WTC11 (cell line): Measurements from ENCODE around the gene MAEA. TPM values are rescaled to one million over a fixed set of nuclear protein-coding genes. Genes with fewer than 3 reads are reported as not detected.

Source experiments
- ATAC-seq: fragments of 200-7000 bp; cut with Tn5 transposase; 2 replicates; pipeline ENCODE4 v1.10.0; 2021; ENCODE audit warnings: mild to moderate bottlenecking, moderate library complexity
- CTCF ChIA-PET: fragments of 300-600 bp; sonication (Branson Sonifier 250); formaldehyde crosslinking; loops from one replicate; lab custom pipeline; 2021; ENCODE audit warnings: antibody characterized with exemption; lab: Charles Lee
- POLR2A ChIA-PET: fragments of 350-600 bp; sonication (Branson Sonifier 250); formaldehyde crosslinking; loops from one replicate; lab custom pipeline; 2021; ENCODE audit warnings: antibody characterized with exemption; lab: Charles Lee
- DNase-seq: peaks from one replicate; pipeline ENCODE4 v3.0.0; 2021; ENCODE audit warnings: low spot score
- H3K27ac Mint-ChIP-seq: 2 replicates; pipeline ENCODE4 v1.8.0; 2021; ENCODE audit warnings: mixed read lengths
- H3K27me3 Mint-ChIP-seq: 2 replicates; pipeline ENCODE4 v1.8.0; 2021; ENCODE audit warnings: low read depth, mild to moderate bottlenecking, moderate library complexity, mixed read lengths
- H3K36me3 Mint-ChIP-seq: 2 replicates; pipeline ENCODE4 v1.8.0; 2021; ENCODE audit warnings: mixed read lengths
- H3K4me1 Mint-ChIP-seq: 2 replicates; pipeline ENCODE4 v1.8.0; 2022; ENCODE audit warnings: mixed read lengths
- H3K4me3 Mint-ChIP-seq: 2 replicates; pipeline ENCODE4 v1.8.0; 2021; ENCODE audit warnings: mild to moderate bottlenecking, moderate library complexity, mixed read lengths
- H3K9me3 Mint-ChIP-seq: 2 replicates; pipeline ENCODE4 v1.8.0; 2021; ENCODE audit warnings: mixed read lengths
- ESRRA ChIP-seq: sonication (generic); formaldehyde crosslinking; IDR thresholded peaks from 2 replicates; pipeline ENCODE4 v1.8.1; 2022; ENCODE audit warnings: mild to moderate bottlenecking, missing genetic modification reagents, borderline replicate concordance
- HMGA2 ChIP-seq: fragments of 250-450 bp; sonication (Bioruptor Pico); IDR thresholded peaks from 2 replicates; pipeline ENCODE4 v1.4.0; 2021; ENCODE audit warnings: mild to moderate bottlenecking, moderate library complexity
- KAT7 ChIP-seq: sonication (generic); formaldehyde crosslinking; IDR thresholded peaks from 2 replicates; pipeline ENCODE4 v1.8.1; 2023; ENCODE audit warnings: missing genetic modification reagents, mild to moderate bottlenecking, borderline replicate concordance
- MXD4 ChIP-seq: fragments of 250-450 bp; sonication (Bioruptor Pico); IDR thresholded peaks from 2 replicates; pipeline ENCODE4 v1.8.0; 2021; ENCODE audit warnings: mild to moderate bottlenecking, moderate library complexity, borderline replicate concordance
- MYBL2 ChIP-seq: sonication (generic); formaldehyde crosslinking; IDR thresholded peaks from 2 replicates; pipeline ENCODE4 v1.8.1; 2023; ENCODE audit warnings: mild to moderate bottlenecking, moderate library complexity, missing genetic modification reagents
- RELA ChIP-seq: sonication (generic); formaldehyde crosslinking; IDR thresholded peaks from 2 replicates; pipeline ENCODE4 v1.8.1; 2022; ENCODE audit warnings: missing genetic modification reagents, mild to moderate bottlenecking, borderline replicate concordance
- SMAD3 ChIP-seq: sonication (generic); formaldehyde crosslinking; IDR thresholded peaks from 2 replicates; pipeline ENCODE4 v1.8.0; 2022; ENCODE audit warnings: missing genetic modification reagents, mild to moderate bottlenecking, borderline replicate concordance
- SMAD4 ChIP-seq: sonication (generic); formaldehyde crosslinking; IDR thresholded peaks from 2 replicates; pipeline ENCODE4 v1.8.0; 2022; ENCODE audit warnings: mild to moderate bottlenecking, missing genetic modification reagents
- SOX15 ChIP-seq: fragments of 250-450 bp; sonication (Bioruptor Pico); IDR thresholded peaks from 2 replicates; pipeline ENCODE4 v1.9.0; 2021; ENCODE audit warnings: mild to moderate bottlenecking
- ZNF671 ChIP-seq: fragments of 250-450 bp; sonication (Bioruptor Pico); IDR thresholded peaks from 2 replicates; pipeline ENCODE4 v1.8.0; 2021; ENCODE audit warnings: mild to moderate bottlenecking
- total RNA-seq: library from RNA; stranded (reverse); gene quantifications from 3 replicates; pipeline ENCODE4 v1.2.3, GENCODE V29; 2021
- TF ChIP-seq, protein P1 (sequence below): sonication (generic); formaldehyde crosslinking; IDR thresholded peaks from 2 replicates; pipeline ENCODE4 v1.8.1; 2023; ENCODE audit warnings: mild to moderate bottlenecking, missing genetic modification reagents, moderate library complexity
- TF ChIP-seq, protein P2 (sequence below): sonication (generic); formaldehyde crosslinking; IDR thresholded peaks from 2 replicates; pipeline ENCODE4 v1.8.0; 2022; ENCODE audit warnings: missing genetic modification reagents
- TF ChIP-seq, protein P3 (sequence below): sonication (generic); formaldehyde crosslinking; IDR thresholded peaks from 2 replicates; pipeline ENCODE4 v1.8.1; 2023; ENCODE audit warnings: mild to moderate bottlenecking, missing genetic modification reagents
- TF ChIP-seq, protein P4 (sequence below): sonication (generic); formaldehyde crosslinking; IDR thresholded peaks from 2 replicates; pipeline ENCODE4 v1.8.0; 2023; ENCODE audit warnings: missing genetic modification reagents, mild to moderate bottlenecking, borderline replicate concordance
- TF ChIP-seq, protein P5 (sequence below): fragments of 250-450 bp; sonication (Bioruptor Pico); IDR thresholded peaks from 2 replicates; pipeline ENCODE4 v1.8.0; 2021; ENCODE audit warnings: mild to moderate bottlenecking
- TF ChIP-seq, protein P6 (sequence below): sonication (generic); formaldehyde crosslinking; IDR thresholded peaks from 2 replicates; pipeline ENCODE4 v1.8.1; 2022; ENCODE audit warnings: missing genetic modification reagents, borderline replicate concordance

MAEA gene
- total RNA-seq, 1 experiment from 2014 or later, result 86.9 TPM

DNA sequence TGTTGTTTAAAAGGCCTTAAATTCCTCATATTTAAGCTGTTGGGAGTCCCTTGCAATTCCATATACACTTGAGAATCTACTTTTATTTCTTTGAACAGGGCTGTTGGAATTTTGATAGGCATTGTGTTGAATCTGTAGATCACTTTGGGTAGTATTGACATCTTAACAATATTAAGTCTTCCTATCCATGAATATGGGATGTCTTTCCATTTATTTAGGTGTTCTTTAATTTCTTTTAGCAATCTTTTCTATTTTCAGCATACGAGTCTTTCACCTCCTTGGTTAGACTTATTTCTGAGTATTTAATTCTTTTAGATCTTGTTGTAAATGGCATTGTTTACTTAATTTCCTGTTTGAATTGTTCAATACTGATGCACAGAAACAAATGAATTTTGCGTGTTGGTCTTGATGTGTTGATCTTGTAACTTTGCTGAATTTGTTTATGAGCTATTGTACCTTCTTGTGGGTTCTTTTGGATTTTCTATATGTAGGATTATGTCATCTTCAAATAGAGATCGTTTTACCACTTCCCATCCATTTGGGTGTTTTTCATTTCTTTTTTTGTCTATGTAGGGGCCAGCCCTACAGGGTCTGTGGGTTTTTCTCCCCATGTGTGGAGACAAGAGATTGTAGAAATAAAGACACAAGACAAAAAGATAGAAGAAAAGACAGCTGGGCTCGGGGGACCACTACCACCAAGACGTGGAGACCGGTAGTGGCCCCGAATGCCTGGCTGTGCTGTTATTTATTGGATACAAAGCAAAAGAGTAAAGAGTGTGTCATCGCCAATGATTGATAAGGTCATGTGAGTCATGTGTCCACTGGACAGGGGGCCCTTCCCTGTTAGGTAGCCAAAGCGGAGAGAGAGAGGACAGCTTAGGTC, 22.6 kb upstream of the MAEA start:
- no peak overlapping the region for H3K4me3 Mint-ChIP-seq
- ATAC-seq, result no peak
- H3K36me3 Mint-ChIP-seq, result peaks cover 28% of the 10 kb centered on the region
- H3K4me1 Mint-ChIP-seq, result no peaks in the 10 kb centered on the region
- POLR2A ChIA-PET, result interaction anchor here (1.3 kb wide), 1 partner anchor 22 kb away, joined by 3 read pairs; the partner anchor contains the start of gene MAEA
- TF ChIP-seq SMAD3 (CRISPR knock-in tag) (no peak), KAT7 (CRISPR knock-in tag) (no peak), ZNF671 (CRISPR knock-in tag) (no peak), SOX15 (no peak), HMGA2 (no peak)
- TF ChIP-seq, protein P1, sequence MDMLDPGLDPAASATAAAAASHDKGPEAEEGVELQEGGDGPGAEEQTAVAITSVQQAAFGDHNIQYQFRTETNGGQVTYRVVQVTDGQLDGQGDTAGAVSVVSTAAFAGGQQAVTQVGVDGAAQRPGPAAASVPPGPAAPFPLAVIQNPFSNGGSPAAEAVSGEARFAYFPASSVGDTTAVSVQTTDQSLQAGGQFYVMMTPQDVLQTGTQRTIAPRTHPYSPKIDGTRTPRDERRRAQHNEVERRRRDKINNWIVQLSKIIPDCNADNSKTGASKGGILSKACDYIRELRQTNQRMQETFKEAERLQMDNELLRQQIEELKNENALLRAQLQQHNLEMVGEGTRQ (CRISPR knock-in tag), result no peak
- H3K27me3 Mint-ChIP-seq, result peaks cover 5% of the 10 kb centered on the region; the same call in 1 of the 2 replicates
- CTCF ChIA-PET, result interaction anchor here (0.6 to 2.0 kb wide), 11 partner anchors 10 to 257 kb away, joined by 3 to 11 read pairs (median 6); no protein-coding TSS in a partner anchor
- H3K9me3 Mint-ChIP-seq, result peaks cover 45% of the 10 kb centered on the region
- no peak for DNase-seq
- no peak overlapping the region for H3K27ac Mint-ChIP-seq

DNA sequence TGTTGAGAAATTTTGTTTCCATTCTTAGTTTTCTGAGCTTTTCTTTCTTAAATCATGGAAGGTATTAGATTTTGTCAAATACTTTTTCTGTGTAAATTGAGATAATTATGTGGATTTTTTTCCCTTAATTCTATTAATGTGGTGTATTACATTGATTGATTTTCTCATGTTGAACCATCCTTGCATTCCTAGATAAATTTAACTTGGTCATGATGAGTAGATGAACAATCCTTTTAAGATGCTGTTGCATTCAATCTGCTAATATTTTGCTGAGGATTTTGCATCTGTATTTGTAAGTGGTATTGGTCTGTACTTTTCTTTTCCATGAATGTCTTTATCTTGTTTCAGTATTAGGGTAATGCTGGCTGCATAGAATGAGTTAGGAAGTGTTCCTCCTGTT, 20.5 kb upstream of the MAEA start:
- peaks cover 5% of the 10 kb centered on the region; the same call in 1 of the 2 replicates for H3K27me3 Mint-ChIP-seq
- ATAC-seq (no peak), DNase-seq (no peak)
- H3K4me1 Mint-ChIP-seq, result no peaks in the 10 kb centered on the region
- H3K36me3 Mint-ChIP-seq, result peaks cover 28% of the 10 kb centered on the region
- TF ChIP-seq RELA (CRISPR knock-in tag) (no peak), SMAD4 (CRISPR knock-in tag) (no peak), MYBL2 (CRISPR knock-in tag) (no peak), ESRRA (CRISPR knock-in tag) (no peak), MXD4 (CRISPR knock-in tag) (no peak)
- TF ChIP-seq, protein P2, sequence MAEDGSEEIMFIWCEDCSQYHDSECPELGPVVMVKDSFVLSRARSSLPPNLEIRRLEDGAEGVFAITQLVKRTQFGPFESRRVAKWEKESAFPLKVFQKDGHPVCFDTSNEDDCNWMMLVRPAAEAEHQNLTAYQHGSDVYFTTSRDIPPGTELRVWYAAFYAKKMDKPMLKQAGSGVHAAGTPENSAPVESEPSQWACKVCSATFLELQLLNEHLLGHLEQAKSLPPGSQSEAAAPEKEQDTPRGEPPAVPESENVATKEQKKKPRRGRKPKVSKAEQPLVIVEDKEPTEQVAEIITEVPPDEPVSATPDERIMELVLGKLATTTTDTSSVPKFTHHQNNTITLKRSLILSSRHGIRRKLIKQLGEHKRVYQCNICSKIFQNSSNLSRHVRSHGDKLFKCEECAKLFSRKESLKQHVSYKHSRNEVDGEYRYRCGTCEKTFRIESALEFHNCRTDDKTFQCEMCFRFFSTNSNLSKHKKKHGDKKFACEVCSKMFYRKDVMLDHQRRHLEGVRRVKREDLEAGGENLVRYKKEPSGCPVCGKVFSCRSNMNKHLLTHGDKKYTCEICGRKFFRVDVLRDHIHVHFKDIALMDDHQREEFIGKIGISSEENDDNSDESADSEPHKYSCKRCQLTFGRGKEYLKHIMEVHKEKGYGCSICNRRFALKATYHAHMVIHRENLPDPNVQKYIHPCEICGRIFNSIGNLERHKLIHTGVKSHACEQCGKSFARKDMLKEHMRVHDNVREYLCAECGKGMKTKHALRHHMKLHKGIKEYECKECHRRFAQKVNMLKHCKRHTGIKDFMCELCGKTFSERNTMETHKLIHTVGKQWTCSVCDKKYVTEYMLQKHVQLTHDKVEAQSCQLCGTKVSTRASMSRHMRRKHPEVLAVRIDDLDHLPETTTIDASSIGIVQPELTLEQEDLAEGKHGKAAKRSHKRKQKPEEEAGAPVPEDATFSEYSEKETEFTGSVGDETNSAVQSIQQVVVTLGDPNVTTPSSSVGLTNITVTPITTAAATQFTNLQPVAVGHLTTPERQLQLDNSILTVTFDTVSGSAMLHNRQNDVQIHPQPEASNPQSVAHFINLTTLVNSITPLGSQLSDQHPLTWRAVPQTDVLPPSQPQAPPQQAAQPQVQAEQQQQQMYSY (CRISPR knock-in tag), result no peak
- TF ChIP-seq, protein P3, sequence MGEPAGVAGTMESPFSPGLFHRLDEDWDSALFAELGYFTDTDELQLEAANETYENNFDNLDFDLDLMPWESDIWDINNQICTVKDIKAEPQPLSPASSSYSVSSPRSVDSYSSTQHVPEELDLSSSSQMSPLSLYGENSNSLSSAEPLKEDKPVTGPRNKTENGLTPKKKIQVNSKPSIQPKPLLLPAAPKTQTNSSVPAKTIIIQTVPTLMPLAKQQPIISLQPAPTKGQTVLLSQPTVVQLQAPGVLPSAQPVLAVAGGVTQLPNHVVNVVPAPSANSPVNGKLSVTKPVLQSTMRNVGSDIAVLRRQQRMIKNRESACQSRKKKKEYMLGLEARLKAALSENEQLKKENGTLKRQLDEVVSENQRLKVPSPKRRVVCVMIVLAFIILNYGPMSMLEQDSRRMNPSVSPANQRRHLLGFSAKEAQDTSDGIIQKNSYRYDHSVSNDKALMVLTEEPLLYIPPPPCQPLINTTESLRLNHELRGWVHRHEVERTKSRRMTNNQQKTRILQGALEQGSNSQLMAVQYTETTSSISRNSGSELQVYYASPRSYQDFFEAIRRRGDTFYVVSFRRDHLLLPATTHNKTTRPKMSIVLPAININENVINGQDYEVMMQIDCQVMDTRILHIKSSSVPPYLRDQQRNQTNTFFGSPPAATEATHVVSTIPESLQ (CRISPR knock-in tag), result no peak
- TF ChIP-seq, protein P1 (CRISPR knock-in tag), result no peak
- TF ChIP-seq, protein P4, sequence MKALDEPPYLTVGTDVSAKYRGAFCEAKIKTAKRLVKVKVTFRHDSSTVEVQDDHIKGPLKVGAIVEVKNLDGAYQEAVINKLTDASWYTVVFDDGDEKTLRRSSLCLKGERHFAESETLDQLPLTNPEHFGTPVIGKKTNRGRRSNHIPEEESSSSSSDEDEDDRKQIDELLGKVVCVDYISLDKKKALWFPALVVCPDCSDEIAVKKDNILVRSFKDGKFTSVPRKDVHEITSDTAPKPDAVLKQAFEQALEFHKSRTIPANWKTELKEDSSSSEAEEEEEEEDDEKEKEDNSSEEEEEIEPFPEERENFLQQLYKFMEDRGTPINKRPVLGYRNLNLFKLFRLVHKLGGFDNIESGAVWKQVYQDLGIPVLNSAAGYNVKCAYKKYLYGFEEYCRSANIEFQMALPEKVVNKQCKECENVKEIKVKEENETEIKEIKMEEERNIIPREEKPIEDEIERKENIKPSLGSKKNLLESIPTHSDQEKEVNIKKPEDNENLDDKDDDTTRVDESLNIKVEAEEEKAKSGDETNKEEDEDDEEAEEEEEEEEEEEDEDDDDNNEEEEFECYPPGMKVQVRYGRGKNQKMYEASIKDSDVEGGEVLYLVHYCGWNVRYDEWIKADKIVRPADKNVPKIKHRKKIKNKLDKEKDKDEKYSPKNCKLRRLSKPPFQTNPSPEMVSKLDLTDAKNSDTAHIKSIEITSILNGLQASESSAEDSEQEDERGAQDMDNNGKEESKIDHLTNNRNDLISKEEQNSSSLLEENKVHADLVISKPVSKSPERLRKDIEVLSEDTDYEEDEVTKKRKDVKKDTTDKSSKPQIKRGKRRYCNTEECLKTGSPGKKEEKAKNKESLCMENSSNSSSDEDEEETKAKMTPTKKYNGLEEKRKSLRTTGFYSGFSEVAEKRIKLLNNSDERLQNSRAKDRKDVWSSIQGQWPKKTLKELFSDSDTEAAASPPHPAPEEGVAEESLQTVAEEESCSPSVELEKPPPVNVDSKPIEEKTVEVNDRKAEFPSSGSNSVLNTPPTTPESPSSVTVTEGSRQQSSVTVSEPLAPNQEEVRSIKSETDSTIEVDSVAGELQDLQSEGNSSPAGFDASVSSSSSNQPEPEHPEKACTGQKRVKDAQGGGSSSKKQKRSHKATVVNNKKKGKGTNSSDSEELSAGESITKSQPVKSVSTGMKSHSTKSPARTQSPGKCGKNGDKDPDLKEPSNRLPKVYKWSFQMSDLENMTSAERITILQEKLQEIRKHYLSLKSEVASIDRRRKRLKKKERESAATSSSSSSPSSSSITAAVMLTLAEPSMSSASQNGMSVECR (CRISPR knock-in tag), result no peak
- TF ChIP-seq, protein P5, sequence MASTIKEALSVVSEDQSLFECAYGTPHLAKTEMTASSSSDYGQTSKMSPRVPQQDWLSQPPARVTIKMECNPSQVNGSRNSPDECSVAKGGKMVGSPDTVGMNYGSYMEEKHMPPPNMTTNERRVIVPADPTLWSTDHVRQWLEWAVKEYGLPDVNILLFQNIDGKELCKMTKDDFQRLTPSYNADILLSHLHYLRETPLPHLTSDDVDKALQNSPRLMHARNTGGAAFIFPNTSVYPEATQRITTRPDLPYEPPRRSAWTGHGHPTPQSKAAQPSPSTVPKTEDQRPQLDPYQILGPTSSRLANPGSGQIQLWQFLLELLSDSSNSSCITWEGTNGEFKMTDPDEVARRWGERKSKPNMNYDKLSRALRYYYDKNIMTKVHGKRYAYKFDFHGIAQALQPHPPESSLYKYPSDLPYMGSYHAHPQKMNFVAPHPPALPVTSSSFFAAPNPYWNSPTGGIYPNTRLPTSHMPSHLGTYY (CRISPR knock-in tag), result no peak
- TF ChIP-seq, protein P6, sequence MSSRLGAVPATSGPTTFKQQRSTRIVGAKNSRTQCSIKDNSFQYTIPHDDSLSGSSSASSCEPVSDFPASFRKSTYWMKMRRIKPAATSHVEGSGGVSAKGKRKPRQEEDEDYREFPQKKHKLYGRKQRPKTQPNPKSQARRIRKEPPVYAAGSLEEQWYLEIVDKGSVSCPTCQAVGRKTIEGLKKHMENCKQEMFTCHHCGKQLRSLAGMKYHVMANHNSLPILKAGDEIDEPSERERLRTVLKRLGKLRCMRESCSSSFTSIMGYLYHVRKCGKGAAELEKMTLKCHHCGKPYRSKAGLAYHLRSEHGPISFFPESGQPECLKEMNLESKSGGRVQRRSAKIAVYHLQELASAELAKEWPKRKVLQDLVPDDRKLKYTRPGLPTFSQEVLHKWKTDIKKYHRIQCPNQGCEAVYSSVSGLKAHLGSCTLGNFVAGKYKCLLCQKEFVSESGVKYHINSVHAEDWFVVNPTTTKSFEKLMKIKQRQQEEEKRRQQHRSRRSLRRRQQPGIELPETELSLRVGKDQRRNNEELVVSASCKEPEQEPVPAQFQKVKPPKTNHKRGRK (CRISPR knock-in tag), result no peak
- ChIA-PET CTCF (interaction anchor here (1.8 to 2.0 kb wide), 2 partner anchors 12 to 101 kb away, joined by 6 to 11 read pairs; no protein-coding TSS in a partner anchor), POLR2A (no interaction called here)
- no peak overlapping the region for H3K27ac Mint-ChIP-seq
- no peak overlapping the region for H3K4me3 Mint-ChIP-seq
- peaks cover 45% of the 10 kb centered on the region for H3K9me3 Mint-ChIP-seq
